GM10266 (cell line): ENCODE results near the gene SMAD7.

Source experiments
- DNase-seq: peaks from one replicate; pipeline ENCODE4 v3.0.0; 2012; ENCODE audit errors: extremely low spot score
- TF ChIP-seq, protein P1 (sequence below): IDR thresholded peaks from 2 replicates; pipeline ENCODE4 v1.5.1; 2012; ENCODE audit warnings: mild to moderate bottlenecking, low read depth; ENCODE audit not compliant: control insufficient read depth, insufficient read depth; ENCODE audit errors: missing control alignments

SMAD7 gene

DNA sequence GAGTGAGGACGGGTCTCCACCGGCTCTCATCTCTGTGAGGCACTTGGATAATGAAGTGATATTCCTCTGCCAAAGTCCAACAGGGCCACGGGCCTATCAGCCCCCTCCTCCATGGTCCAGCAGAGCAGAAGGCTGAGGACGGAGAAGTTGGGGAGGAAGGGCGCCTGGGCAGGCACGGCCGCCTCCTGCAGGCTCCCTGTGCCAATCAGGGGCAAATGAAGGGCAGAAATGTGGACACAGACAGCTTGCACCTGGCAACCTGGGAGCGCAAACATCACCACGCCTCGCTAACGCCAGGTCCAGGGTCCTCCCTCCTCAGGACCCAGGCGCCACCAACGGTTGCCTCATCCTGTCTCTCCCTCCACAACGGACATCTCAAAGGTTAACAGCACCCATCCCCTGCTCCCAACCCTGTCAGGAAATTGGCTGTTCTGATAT, 24.3 kb downstream of the SMAD7 start:
- no peak for DNase-seq
- TF ChIP-seq, protein P1, sequence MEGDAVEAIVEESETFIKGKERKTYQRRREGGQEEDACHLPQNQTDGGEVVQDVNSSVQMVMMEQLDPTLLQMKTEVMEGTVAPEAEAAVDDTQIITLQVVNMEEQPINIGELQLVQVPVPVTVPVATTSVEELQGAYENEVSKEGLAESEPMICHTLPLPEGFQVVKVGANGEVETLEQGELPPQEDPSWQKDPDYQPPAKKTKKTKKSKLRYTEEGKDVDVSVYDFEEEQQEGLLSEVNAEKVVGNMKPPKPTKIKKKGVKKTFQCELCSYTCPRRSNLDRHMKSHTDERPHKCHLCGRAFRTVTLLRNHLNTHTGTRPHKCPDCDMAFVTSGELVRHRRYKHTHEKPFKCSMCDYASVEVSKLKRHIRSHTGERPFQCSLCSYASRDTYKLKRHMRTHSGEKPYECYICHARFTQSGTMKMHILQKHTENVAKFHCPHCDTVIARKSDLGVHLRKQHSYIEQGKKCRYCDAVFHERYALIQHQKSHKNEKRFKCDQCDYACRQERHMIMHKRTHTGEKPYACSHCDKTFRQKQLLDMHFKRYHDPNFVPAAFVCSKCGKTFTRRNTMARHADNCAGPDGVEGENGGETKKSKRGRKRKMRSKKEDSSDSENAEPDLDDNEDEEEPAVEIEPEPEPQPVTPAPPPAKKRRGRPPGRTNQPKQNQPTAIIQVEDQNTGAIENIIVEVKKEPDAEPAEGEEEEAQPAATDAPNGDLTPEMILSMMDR, result no peak

DNA sequence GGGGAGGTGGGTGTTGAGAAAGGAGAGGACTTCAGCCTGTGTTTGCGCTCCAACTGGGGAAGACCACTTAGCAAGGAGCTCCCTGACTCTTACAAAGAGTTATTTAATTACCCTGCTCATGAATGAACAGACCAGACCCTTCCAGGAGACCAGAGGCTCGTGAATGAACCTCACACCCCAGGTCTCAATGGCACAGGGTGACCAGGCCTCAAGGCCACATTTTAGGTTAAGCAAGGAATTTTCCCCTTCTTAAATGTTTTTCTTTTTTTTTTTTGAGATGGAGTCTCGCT, 25.3 kb downstream of the SMAD7 start:
- DNase-seq, result no peak
- TF ChIP-seq, protein P1, result no peak

DNA sequence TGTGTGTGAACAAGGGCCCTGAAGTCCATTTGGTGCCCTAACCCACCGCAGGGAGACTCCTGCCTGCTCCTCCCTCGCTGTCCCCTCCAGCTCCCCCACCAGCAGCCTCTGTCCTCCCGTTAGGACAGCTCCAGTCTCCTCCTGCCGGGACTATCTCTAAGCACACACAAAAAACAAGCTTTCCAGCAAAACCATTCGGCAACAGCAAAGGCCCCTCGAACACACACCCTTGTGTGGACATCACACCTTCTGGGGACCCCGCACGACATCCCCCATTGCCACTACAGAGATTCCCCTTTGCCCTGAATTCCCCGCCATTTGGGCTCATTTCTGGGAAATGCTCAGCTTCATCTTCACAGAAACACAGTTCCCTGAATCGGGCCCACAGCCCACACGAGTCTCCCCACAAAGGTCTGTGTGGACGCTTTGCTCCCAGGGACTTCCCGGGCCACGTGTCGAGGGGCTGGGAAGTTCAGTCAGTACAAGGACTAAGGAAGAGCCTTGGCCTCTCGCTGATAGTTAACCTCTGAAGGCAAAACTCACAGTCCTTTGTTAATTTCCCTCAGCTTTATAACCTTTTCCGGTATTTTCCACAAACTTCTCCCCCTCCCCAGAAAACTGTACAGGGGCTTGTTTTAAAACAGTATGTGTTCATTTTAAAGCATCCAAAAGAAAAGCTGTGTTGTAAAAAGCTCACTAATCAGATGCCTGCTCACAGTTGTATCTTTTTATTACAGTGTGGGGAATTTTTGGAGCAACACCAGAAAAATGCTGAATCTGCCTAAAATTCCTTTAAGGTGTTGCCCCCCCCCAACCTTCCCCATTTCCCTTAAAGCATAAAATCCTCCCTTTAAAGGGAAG, 25.9 kb downstream of the SMAD7 start:
- DNase-seq, result no peak
- TF ChIP-seq, protein P1, result no peak

DNA sequence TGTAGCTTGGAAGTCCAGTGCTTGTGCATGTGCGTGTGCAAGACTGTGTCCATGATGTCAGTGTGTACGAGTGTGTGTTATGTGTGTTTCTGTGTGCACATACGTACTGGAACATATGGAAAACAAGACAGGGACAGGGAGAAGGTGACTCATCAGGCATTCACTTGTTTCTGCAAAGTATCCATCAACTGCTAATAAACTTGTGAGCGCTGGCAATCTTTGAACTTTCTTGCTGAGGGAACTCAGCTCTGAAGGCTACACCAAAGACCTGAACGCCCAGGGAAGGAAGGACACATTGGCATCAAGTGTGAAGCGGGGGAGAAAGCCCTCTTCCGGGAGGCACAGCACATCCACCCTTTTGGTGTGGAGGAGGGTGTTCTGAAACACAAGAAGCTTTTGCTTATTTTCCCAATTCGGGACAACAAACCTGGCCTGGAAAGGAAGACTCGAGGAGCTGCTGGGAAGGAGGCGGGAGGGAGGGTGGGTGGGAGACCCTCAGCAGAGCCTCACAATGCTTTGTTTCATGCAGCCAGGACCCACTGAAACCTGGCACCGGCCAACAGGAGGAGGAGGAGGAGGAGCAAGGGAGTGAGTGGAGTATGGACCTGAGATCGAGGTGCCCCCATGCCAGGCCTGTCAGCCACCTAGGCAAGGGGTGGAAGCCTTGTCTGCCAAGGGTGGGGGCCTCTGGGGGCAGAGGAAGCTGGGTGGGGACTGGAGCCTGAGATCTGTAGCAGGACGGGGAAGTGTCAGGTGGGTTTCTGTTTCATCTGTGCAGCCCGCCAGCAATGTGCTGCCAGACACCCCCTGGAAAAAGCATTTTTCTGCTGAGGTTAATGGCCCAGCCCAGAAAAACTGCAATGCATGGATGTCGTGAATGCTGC, 26.8 kb downstream of the SMAD7 start:
- peak; percentile 51 for DNase-seq
- TF ChIP-seq, protein P1, result no peak

DNA sequence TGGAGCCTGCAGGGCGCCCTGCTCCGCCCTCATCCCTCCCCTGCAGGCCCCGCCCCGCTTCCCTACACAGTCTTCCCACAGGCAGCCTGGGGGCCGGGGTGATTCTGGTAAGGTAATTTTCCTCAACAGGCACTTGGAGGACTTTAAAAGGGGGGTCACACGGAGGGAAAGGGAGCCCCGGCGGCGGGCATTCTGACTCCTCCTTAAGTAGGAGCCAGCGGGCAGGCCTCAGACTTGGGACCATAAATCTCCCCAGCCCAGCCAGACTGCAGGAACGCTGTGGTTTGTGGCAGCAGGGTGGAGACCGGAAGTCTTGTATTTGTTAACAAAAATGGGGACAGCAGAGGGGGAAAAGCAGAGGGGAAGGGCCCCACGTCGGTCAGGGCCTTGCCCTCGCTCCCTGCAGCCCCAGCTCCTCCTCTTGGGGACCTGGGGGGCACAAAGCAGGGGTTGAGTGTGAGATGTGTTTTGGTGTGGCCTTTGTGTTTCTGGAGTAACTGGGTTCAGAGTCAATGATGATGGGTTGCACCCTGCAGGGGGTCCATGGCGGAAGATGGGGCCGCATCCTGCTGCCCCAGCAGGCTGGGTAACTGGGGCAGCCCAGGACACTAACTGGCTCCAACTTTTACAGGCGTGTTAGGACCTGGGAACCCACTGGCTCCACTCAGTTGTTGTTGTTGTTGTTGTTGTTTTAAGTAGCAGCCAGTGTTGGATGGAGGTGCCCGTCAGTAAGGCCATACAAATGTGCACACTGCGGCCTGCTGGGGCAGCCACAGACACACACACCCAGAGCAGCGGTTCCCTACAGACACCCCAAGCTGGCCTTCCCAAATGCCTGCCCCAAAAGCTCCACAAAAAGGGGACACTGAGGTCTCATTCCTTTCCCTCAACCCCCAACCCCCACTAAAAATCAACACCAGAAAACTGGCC, 27.7 kb downstream of the SMAD7 start:
- TF ChIP-seq, protein P1, result no peak
- DNase-seq, result no peak

DNA sequence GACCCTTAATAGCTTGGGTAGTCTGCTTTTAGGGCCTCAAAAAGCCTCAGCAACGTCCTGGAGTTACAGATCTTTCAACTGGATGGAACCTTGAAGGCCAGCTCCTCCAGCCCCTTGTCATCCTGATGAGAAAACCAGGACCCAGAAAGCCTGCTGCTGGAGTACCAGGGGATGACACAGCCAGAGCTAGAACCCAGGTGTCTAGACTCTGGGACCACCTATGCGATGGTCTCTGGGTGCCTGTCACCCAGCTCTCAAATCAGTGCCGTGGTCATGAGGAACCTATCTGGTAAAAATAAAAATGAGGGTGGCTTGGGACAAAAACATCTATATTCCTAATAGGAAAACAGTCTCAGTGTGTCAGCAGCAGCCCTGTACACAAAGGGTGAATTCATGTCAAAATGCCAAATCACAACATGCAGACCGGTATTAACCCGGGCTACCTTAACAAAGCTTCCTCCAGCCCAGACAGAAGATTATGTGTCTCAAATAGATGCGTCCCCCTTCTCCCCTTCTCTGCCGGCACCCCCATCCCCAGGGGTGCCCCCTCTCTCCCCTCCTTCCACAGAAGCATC, 28.5 kb downstream of the SMAD7 start:
- TF ChIP-seq, protein P1, result no peak
- DNase-seq, result no peak
